ENCODE measurements around the gene RAPGEF6.
A peak's percentile ranks its signal among the peaks of the same experiment; 100 is the strongest.

RAPGEF6 gene

GRCh38 chr5:131482617-131483016, 152.4 kb downstream of the RAPGEF6 start:
- no peak for DNase-seq (ENCODE audit: insufficient read length)
- TF ChIP-seq POLR2A (IDR thresholded peaks at IDR 0.05; ENCODE audit: low read depth, low read length) = no peak
- no peak for TF ChIP-seq TAF1 (IDR thresholded peaks at IDR 0.05; ENCODE audit: borderline replicate concordance, low read depth, low read length)
- TF ChIP-seq POLR2AphosphoS5 (IDR thresholded peaks at IDR 0.05; ENCODE audit: low read depth, low read length) = no peak
- FAIRE-seq = no peak

GRCh38 chr5:131481569-131481968, 153.5 kb downstream of the RAPGEF6 start:
- FAIRE-seq = no peak
- TF ChIP-seq POLR2A (IDR thresholded peaks at IDR 0.05; ENCODE audit: low read depth, low read length) (no peak), POLR2AphosphoS5 (IDR thresholded peaks at IDR 0.05; ENCODE audit: low read depth, low read length) (no peak), TAF1 (IDR thresholded peaks at IDR 0.05; ENCODE audit: borderline replicate concordance, low read depth, low read length) (no peak)
- DNase-seq (ENCODE audit: insufficient read length) = no peak

- TF ChIP-seq POLR2AphosphoS5 (IDR thresholded peaks at IDR 0.05; ENCODE audit: low read depth, low read length) (no peak), POLR2A (IDR thresholded peaks at IDR 0.05; ENCODE audit: low read depth, low read length) (no peak), TAF1 (IDR thresholded peaks at IDR 0.05; ENCODE audit: borderline replicate concordance, low read depth, low read length) (no peak)
- no peak for FAIRE-seq
- DNase-seq (ENCODE audit: insufficient read length) = no peak
These were observed 159.5 kb downstream of the RAPGEF6 start for GRCh38 chr5:131475541-131475941.

GRCh38 chr5:131473731-131474130, 161.3 kb downstream of the RAPGEF6 start:
- no peak for TF ChIP-seq POLR2AphosphoS5 (IDR thresholded peaks at IDR 0.05; ENCODE audit: low read depth, low read length)
- no peak for TF ChIP-seq POLR2A (IDR thresholded peaks at IDR 0.05; ENCODE audit: low read depth, low read length)
- no peak for TF ChIP-seq TAF1 (IDR thresholded peaks at IDR 0.05; ENCODE audit: borderline replicate concordance, low read depth, low read length)
- FAIRE-seq (peak; percentile 40), DNase-seq (ENCODE audit: insufficient read length) (no peak)

- no peak for FAIRE-seq
- no peak for DNase-seq (ENCODE audit: insufficient read length)
- TF ChIP-seq TAF1 (IDR thresholded peaks at IDR 0.05; ENCODE audit: borderline replicate concordance, low read depth, low read length) (no peak), POLR2A (IDR thresholded peaks at IDR 0.05; ENCODE audit: low read depth, low read length) (no peak), POLR2AphosphoS5 (IDR thresholded peaks at IDR 0.05; ENCODE audit: low read depth, low read length) (no peak)
These were observed 168.8 kb downstream of the RAPGEF6 start for GRCh38 chr5:131466171-131466766.

GRCh38 chr5:131463656-131464055, 171.4 kb downstream of the RAPGEF6 start:
- no peak for TF ChIP-seq POLR2A (IDR thresholded peaks at IDR 0.05; ENCODE audit: low read depth, low read length)
- TF ChIP-seq POLR2AphosphoS5 (IDR thresholded peaks at IDR 0.05; ENCODE audit: low read depth, low read length) = no peak
- TF ChIP-seq TAF1 (IDR thresholded peaks at IDR 0.05; ENCODE audit: borderline replicate concordance, low read depth, low read length) = no peak
- FAIRE-seq (no peak), DNase-seq (ENCODE audit: insufficient read length) (no peak)

- FAIRE-seq = peak; percentile 61
- DNase-seq (ENCODE audit: insufficient read length) = no peak
- no peak for TF ChIP-seq POLR2AphosphoS5 (IDR thresholded peaks at IDR 0.05; ENCODE audit: low read depth, low read length)
These were observed 172.6 kb downstream of the RAPGEF6 start for GRCh38 chr5:131462454-131462853.

GRCh38 chr5:131461742-131462141, 173.3 kb downstream of the RAPGEF6 start:
- DNase-seq (ENCODE audit: insufficient read length) (no peak), FAIRE-seq (no peak)
- TF ChIP-seq POLR2AphosphoS5 (IDR thresholded peaks at IDR 0.05; ENCODE audit: low read depth, low read length) (no peak), POLR2A (IDR thresholded peaks at IDR 0.05; ENCODE audit: low read depth, low read length) (no peak), TAF1 (IDR thresholded peaks at IDR 0.05; ENCODE audit: borderline replicate concordance, low read depth, low read length) (no peak)

GRCh38 chr5:131460867-131461572, 174.0 kb downstream of the RAPGEF6 start:
- peak; percentile 66 for FAIRE-seq
- TF ChIP-seq POLR2AphosphoS5 (IDR thresholded peaks at IDR 0.05; ENCODE audit: low read depth, low read length) (no peak), POLR2A (IDR thresholded peaks at IDR 0.05; ENCODE audit: low read depth, low read length) (no peak), TAF1 (IDR thresholded peaks at IDR 0.05; ENCODE audit: borderline replicate concordance, low read depth, low read length) (no peak)

GRCh38 chr5:131460133-131460532, 174.9 kb downstream of the RAPGEF6 start:
- no peak for DNase-seq (ENCODE audit: insufficient read length)
- TF ChIP-seq POLR2AphosphoS5 (IDR thresholded peaks at IDR 0.05; ENCODE audit: low read depth, low read length) (no peak), TAF1 (IDR thresholded peaks at IDR 0.05; ENCODE audit: borderline replicate concordance, low read depth, low read length) (no peak), POLR2A (IDR thresholded peaks at IDR 0.05; ENCODE audit: low read depth, low read length) (no peak)
- FAIRE-seq = no peak

More at GRCh38 chr5:131460867-131461572, 174.0 kb downstream of the RAPGEF6 start:
- DNase-seq (ENCODE audit: insufficient read length) = no peak

GRCh38 chr5:131459216-131459615, 175.8 kb downstream of the RAPGEF6 start:
- no peak for FAIRE-seq

GRCh38 chr5:131457193-131457592, 177.8 kb downstream of the RAPGEF6 start:
- peak; percentile 62 for FAIRE-seq
- no peak for TF ChIP-seq TAF1 (IDR thresholded peaks at IDR 0.05; ENCODE audit: borderline replicate concordance, low read depth, low read length)
- TF ChIP-seq POLR2A (IDR thresholded peaks at IDR 0.05; ENCODE audit: low read depth, low read length) = no peak
- no peak for TF ChIP-seq POLR2AphosphoS5 (IDR thresholded peaks at IDR 0.05; ENCODE audit: low read depth, low read length)
- no peak for DNase-seq (ENCODE audit: insufficient read length)

More at GRCh38 chr5:131459216-131459615, 175.8 kb downstream of the RAPGEF6 start:
- DNase-seq (ENCODE audit: insufficient read length) = no peak
- TF ChIP-seq POLR2AphosphoS5 (IDR thresholded peaks at IDR 0.05; ENCODE audit: low read depth, low read length) = no peak
- TF ChIP-seq TAF1 (IDR thresholded peaks at IDR 0.05; ENCODE audit: borderline replicate concordance, low read depth, low read length) = no peak
- no peak for TF ChIP-seq POLR2A (IDR thresholded peaks at IDR 0.05; ENCODE audit: low read depth, low read length)

Measured in GM12892 (cell line).